Keratinocyte (primary cell): Measurements from ENCODE around the gene SIDT1. TPM values are rescaled to one million over a fixed set of nuclear protein-coding genes. Genes with fewer than 3 reads are reported as not detected.

ENCODE experiments used
- DNase-seq: peaks from one replicate; pipeline ENCODE4 v3.0.0-alpha.2; 2011; ENCODE audit warnings: low read depth, missing footprints, low spot score
- FAIRE-seq: peaks from 2 replicates; lab custom pipeline; 2011; peaks lifted over from hg19 to GRCh38; lab: Jason Lieb, UNC
- H2AFZ ChIP-seq: 2 replicates; pipeline ENCODE4 v1.6.0; 2012; ENCODE audit warnings: low read length, control low read depth, inconsistent platforms; ENCODE audit not compliant: control insufficient read depth
- H3K27ac ChIP-seq: 2 replicates; pipeline ENCODE4 v1.5.1; 2011; ENCODE audit warnings: low read length; ENCODE audit not compliant: control insufficient read depth, insufficient read depth
- H3K27me3 ChIP-seq: 3 replicates; pipeline ENCODE4 v1.6.0; 2011; ENCODE audit warnings: low read length; ENCODE audit not compliant: control insufficient read depth, insufficient read depth; ENCODE audit errors: extremely low read depth
- H3K36me3 ChIP-seq, 2 experiments: 2 replicates in 1 of 2; 3 replicates in 1 of 2; pipeline ENCODE4 v1.5.1; 2011; ENCODE audit warnings: low read length in 2 of 2, mild to moderate bottlenecking in 1 of 2; ENCODE audit not compliant: control insufficient read depth in 2 of 2, insufficient read depth in 2 of 2; ENCODE audit errors: extremely low read depth in 1 of 2
- H3K4me1 ChIP-seq: 3 replicates; pipeline ENCODE4 v1.5.1; 2011; ENCODE audit warnings: low read length; ENCODE audit not compliant: control insufficient read depth, insufficient read depth; ENCODE audit errors: extremely low read depth
- H3K4me2 ChIP-seq: 3 replicates; pipeline ENCODE4 v1.6.0; 2011; ENCODE audit warnings: low read depth, low read length; ENCODE audit not compliant: control insufficient read depth, insufficient read depth; ENCODE audit errors: extremely low read depth
- H3K4me3 ChIP-seq, 3 experiments: fragments of 200-600 bp in 1 of 3; sonication (generic) in 1 of 3; 2 replicates in 2 of 3; 3 replicates in 1 of 3; pipeline ENCODE4 v1.5.1; 2011 to 2016; ENCODE audit warnings: low read length in 3 of 3, mild to moderate bottlenecking in 3 of 3, control low read depth in 2 of 3, inconsistent platforms in 1 of 3, low read depth in 1 of 3, mixed read lengths in 1 of 3, mixed run types in 1 of 3, moderate library complexity in 1 of 3; ENCODE audit not compliant: control insufficient read depth in 2 of 3, insufficient read depth in 2 of 3; ENCODE audit errors: extremely low read depth in 1 of 3
- H3K79me2 ChIP-seq: 2 replicates; pipeline ENCODE4 v1.6.0; 2012; ENCODE audit warnings: low read length; ENCODE audit not compliant: control insufficient read depth, insufficient read depth
- H3K9ac ChIP-seq: 3 replicates; pipeline ENCODE4 v1.6.0; 2011; ENCODE audit warnings: low read length; ENCODE audit not compliant: control insufficient read depth, insufficient read depth; ENCODE audit errors: extremely low read depth
- H3K9me1 ChIP-seq: 3 replicates; pipeline ENCODE4 v1.6.0; 2011; ENCODE audit warnings: low read length; ENCODE audit not compliant: control insufficient read depth, insufficient read depth; ENCODE audit errors: extremely low read depth
- H3K9me3 ChIP-seq: 2 replicates; pipeline ENCODE4 v1.5.1; 2012; ENCODE audit warnings: low read depth, low read length; ENCODE audit not compliant: control insufficient read depth
- H4K20me1 ChIP-seq: 3 replicates; pipeline ENCODE4 v1.6.0; 2011; ENCODE audit warnings: low read length; ENCODE audit not compliant: control insufficient read depth, insufficient read depth; ENCODE audit errors: extremely low read depth
- CTCF ChIP-seq, 3 experiments: IDR thresholded peaks in 1 of 3; conservative IDR thresholded peaks in 1 of 3; optimal IDR thresholded peaks in 1 of 3; 2 replicates in 2 of 3; 3 replicates in 1 of 3; pipeline versions ENCODE3 to v1.5.1; 2011; ENCODE audit warnings: low read length in 3 of 3, mild to moderate bottlenecking in 3 of 3, moderate library complexity in 2 of 3, control low read depth in 1 of 3, inconsistent platforms in 1 of 3; ENCODE audit not compliant: insufficient read depth in 2 of 3; ENCODE audit errors: extremely low read depth in 1 of 3
- EZH2 ChIP-seq: IDR thresholded peaks from one replicate; pipeline ENCODE4 v1.6.1; 2012; ENCODE audit warnings: inconsistent platforms, mild to moderate bottlenecking, low read length, moderate library complexity
- dilution Hi-C: fragments of 300-500 bp; cut with MboI; formaldehyde crosslinking; loops from one replicate; pipeline ENCODE4 v1.7.0; 2020; ENCODE audit warnings: low sequenced_read_pairs; ENCODE audit not compliant: extremely low pct_ligation_motif_present
- polyA plus RNA-seq, 5 experiments: library from polyadenylated mRNA; depleted of rRNA in 3 of 5; stranded (reverse) in 3 of 5; stranded (forward) in 1 of 5; unstranded in 1 of 5; fragments of >200 nt; gene quantifications; 1 replicate in 1 of 5; 2 replicates in 3 of 5; 3 replicates in 1 of 5; pipeline versions ENCODE4 v1.2.1 to v1.2.3, GENCODE V29; 2011 to 2012; ENCODE audit warnings: missing spikeins in 2 of 5, low read depth in 1 of 5, low replicate concordance in 1 of 5

Gene SIDT1
- polyA plus RNA-seq, 1 donor (not counting 4 experiments of a cell fraction or from before 2014, with no cell fraction given), result 0.12 TPM

- H3K79me2 ChIP-seq, result no peaks in the 10 kb centered on the region
- H3K4me2 ChIP-seq, result no peak overlapping the region
- no peaks in the 10 kb centered on the region for H3K36me3 ChIP-seq
- H3K27ac ChIP-seq, result no peak overlapping the region
- H3K4me1 ChIP-seq, result no peaks in the 10 kb centered on the region
- H3K4me3 ChIP-seq, result no peak overlapping the region
- dilution Hi-C loops, result no loop called here
- H4K20me1 ChIP-seq, result no peaks in the 10 kb centered on the region
- DNase-seq (no peak), FAIRE-seq (no peak)
- peaks cover 2% of the 10 kb centered on the region for H3K9me3 ChIP-seq
- no peak overlapping the region for H2AFZ ChIP-seq
- H3K9me1 ChIP-seq, result no peaks in the 10 kb centered on the region
- no peak overlapping the region for H3K9ac ChIP-seq
- TF ChIP-seq CTCF (optimal IDR thresholded peaks at IDR 0.05 in 1 of 3, IDR thresholded peaks at IDR 0.05 in 1 of 3, conservative IDR thresholded peaks at IDR 0.05 in 1 of 3; ENCODE audit: extremely low read depth in 1 of 3, insufficient read depth in 2 of 3, low read length in 3 of 3) (no peak), EZH2 (no peak)
- H3K27me3 ChIP-seq, result no peaks in the 10 kb centered on the region
Measured at GRCh38 chr3:113649174-113649845, 117.0 kb downstream of the SIDT1 start.

GRCh38 chr3:113654310-113654709 is 122.0 kb downstream of the SIDT1 start:
- dilution Hi-C loops, result no loop called here
- Histone ChIP-seq H3K9ac (no peak overlapping the region), H3K27me3 (no peaks in the 10 kb centered on the region), H2AFZ (no peak overlapping the region), H3K36me3 (peaks cover 0 to 5% of the 10 kb centered on the region in 2 experiments), H4K20me1 (no peaks in the 10 kb centered on the region), H3K9me3 (no peaks in the 10 kb centered on the region), H3K4me2 (no peak overlapping the region), H3K4me3 (no peak overlapping the region), H3K27ac (no peak overlapping the region), H3K79me2 (no peaks in the 10 kb centered on the region), H3K9me1 (no peaks in the 10 kb centered on the region), H3K4me1 (no peaks in the 10 kb centered on the region)
- TF ChIP-seq EZH2 (no peak), CTCF (optimal IDR thresholded peaks at IDR 0.05 in 1 of 3, IDR thresholded peaks at IDR 0.05 in 1 of 3, conservative IDR thresholded peaks at IDR 0.05 in 1 of 3; ENCODE audit: extremely low read depth in 1 of 3, insufficient read depth in 2 of 3, low read length in 3 of 3) (no peak)
- FAIRE-seq (no peak), DNase-seq (no peak)
